Measurements from ENCODE around the gene ERRFI1. TPM values are rescaled to one million over a fixed set of nuclear protein-coding genes. Genes with fewer than 3 reads are reported as not detected.

ERRFI1 gene
- total RNA-seq, 5 donors from 2014 or later (not counting 1 experiment from before 2014, with no cell fraction given) = 1.5 to 3.8 (median 2.2) TPM

- H3K36me3 ChIP-seq (ENCODE audit: control insufficient read depth in 2 of 2, extremely low read depth in 1 of 2, insufficient read depth in 1 of 2, low read length in 1 of 2) = no peaks in the 10 kb centered on the region
- Mint-ChIP-seq H3K36me3 (no peaks in the 10 kb centered on the region), H3K27ac (no peak overlapping the region), H3K9me3 (no peaks in the 10 kb centered on the region), H3K4me3 (no peak overlapping the region), H3K4me1 (peaks cover 0 to 7% (median 2%) of the 10 kb centered on the region in 3 donors), H3K27me3 (peaks cover 13 to 25% of the 10 kb centered on the region in 2 donors)
- no peak overlapping the region for H3K4me3 ChIP-seq (ENCODE audit: control insufficient read depth in 1 of 2, extremely low read depth in 1 of 2, low read length in 1 of 2)
- CTCF ChIA-PET = interaction anchor here (0.5 to 2.5 kb wide), 17 partner anchors 8 to 1187 kb away, joined by 3 to 23 read pairs (median 4); partner anchors contain the start of gene SLC45A1 (in 1 of the 2)
- peak in 22 of 35 experiments; percentile 12 to 74 (median 32) for DNase-seq
- POLR2A ChIA-PET = interaction anchor here in 1 of 2 donors (0.6 kb wide), 1 partner anchor 182 kb away, joined by 5 read pairs; no protein-coding TSS in a partner anchor
- H3K9me3 ChIP-seq = no peaks in the 10 kb centered on the region
- no peak overlapping the region for H3K27ac ChIP-seq (ENCODE audit: low read length)
- H3K4me1 ChIP-seq (ENCODE audit: control insufficient read depth in 1 of 2, extremely low read depth in 1 of 2, insufficient read depth in 2 of 2, low read length in 2 of 2) = no peaks in the 10 kb centered on the region
- peak; percentile 55 to 65 (median 62) for ATAC-seq (replicated peaks in 1 of 4)
- WGBS (ENCODE audit: insufficient coverage) = 79% methylated on average over 2 of the region's 8 CpGs
- peaks cover 3 to 9% of the 10 kb centered on the region in 2 experiments for H3K27me3 ChIP-seq (replicated peaks in 1 of 2; ENCODE audit: control insufficient read depth in 2 of 2, extremely low read depth in 1 of 2, insufficient read depth in 2 of 2, low read length in 1 of 2)
Observed at GRCh38 chr1:8015036-8015808, 10.9 kb downstream of the ERRFI1 start.

- Histone ChIP-seq H3K9me3 (no peaks in the 10 kb centered on the region), H3K27ac (ENCODE audit: low read length) (no peak overlapping the region), H3K4me1 (ENCODE audit: control insufficient read depth in 1 of 2, extremely low read depth in 1 of 2, insufficient read depth in 2 of 2, low read length in 2 of 2) (no peaks in the 10 kb centered on the region), H3K4me3 (ENCODE audit: control insufficient read depth in 1 of 2, extremely low read depth in 1 of 2, low read length in 1 of 2) (no peak overlapping the region), H3K36me3 (ENCODE audit: control insufficient read depth in 2 of 2, extremely low read depth in 1 of 2, insufficient read depth in 1 of 2, low read length in 1 of 2) (no peaks in the 10 kb centered on the region), H3K27me3 (replicated peaks in 1 of 2; ENCODE audit: control insufficient read depth in 2 of 2, extremely low read depth in 1 of 2, insufficient read depth in 2 of 2, low read length in 1 of 2) (peaks cover 3 to 9% of the 10 kb centered on the region in 2 experiments)
- POLR2A ChIA-PET = interaction anchor here in 1 of 2 donors (0.6 kb wide), 1 partner anchor 183 kb away, joined by 5 read pairs; no protein-coding TSS in a partner anchor
- DNase-seq = no peak
- Mint-ChIP-seq H3K4me3 (no peak overlapping the region), H3K27ac (no peak overlapping the region), H3K27me3 (peaks cover 13 to 25% of the 10 kb centered on the region in 2 donors), H3K36me3 (no peaks in the 10 kb centered on the region), H3K4me1 (peaks cover 0 to 7% (median 2%) of the 10 kb centered on the region in 3 donors), H3K9me3 (no peaks in the 10 kb centered on the region)
- CTCF ChIA-PET = interaction anchor here (0.6 to 2.5 kb wide), 11 partner anchors 17 to 659 kb away, joined by 3 to 23 read pairs (median 7); partner anchors contain the start of gene SLC45A1 (in 1 of the 2)
- no peak for ATAC-seq (replicated peaks in 1 of 4)
- WGBS (ENCODE audit: insufficient coverage) = 88% methylated on average over 4 of the region's 10 CpGs
Observed at GRCh38 chr1:8014381-8014988, 11.6 kb downstream of the ERRFI1 start.

GRCh38 chr1:8013800-8014199 lies 12.3 kb downstream of the ERRFI1 start:
- no peak for ATAC-seq (replicated peaks in 1 of 4)
- no peak overlapping the region for H3K4me3 Mint-ChIP-seq
- H3K27me3 Mint-ChIP-seq = peaks cover 11 to 19% of the 10 kb centered on the region in 2 donors
- 85% methylated on average over 3 of the region's 6 CpGs for WGBS (ENCODE audit: insufficient coverage)
- CTCF ChIA-PET = interaction anchor here (0.6 to 2.5 kb wide), 3 partner anchors 41 to 337 kb away, joined by 3 to 23 read pairs (median 7); no protein-coding TSS in a partner anchor
- Histone ChIP-seq H3K27me3 (replicated peaks in 1 of 2; ENCODE audit: control insufficient read depth in 2 of 2, extremely low read depth in 1 of 2, insufficient read depth in 2 of 2, low read length in 1 of 2) (peaks cover 3 to 9% of the 10 kb centered on the region in 2 experiments), H3K27ac (ENCODE audit: low read length) (no peak overlapping the region), H3K4me3 (ENCODE audit: control insufficient read depth in 1 of 2, extremely low read depth in 1 of 2, low read length in 1 of 2) (no peak overlapping the region), H3K4me1 (ENCODE audit: control insufficient read depth in 1 of 2, extremely low read depth in 1 of 2, insufficient read depth in 2 of 2, low read length in 2 of 2) (no peaks in the 10 kb centered on the region), H3K9me3 (no peaks in the 10 kb centered on the region), H3K36me3 (ENCODE audit: control insufficient read depth in 2 of 2, extremely low read depth in 1 of 2, insufficient read depth in 1 of 2, low read length in 1 of 2) (no peaks in the 10 kb centered on the region)
- no peak for DNase-seq
- POLR2A ChIA-PET = no interaction called here
- no peaks in the 10 kb centered on the region for H3K36me3 Mint-ChIP-seq
- H3K4me1 Mint-ChIP-seq = peaks cover 0 to 7% (median 2%) of the 10 kb centered on the region in 3 donors
- no peak overlapping the region for H3K27ac Mint-ChIP-seq
- no peaks in the 10 kb centered on the region for H3K9me3 Mint-ChIP-seq

DNA sequence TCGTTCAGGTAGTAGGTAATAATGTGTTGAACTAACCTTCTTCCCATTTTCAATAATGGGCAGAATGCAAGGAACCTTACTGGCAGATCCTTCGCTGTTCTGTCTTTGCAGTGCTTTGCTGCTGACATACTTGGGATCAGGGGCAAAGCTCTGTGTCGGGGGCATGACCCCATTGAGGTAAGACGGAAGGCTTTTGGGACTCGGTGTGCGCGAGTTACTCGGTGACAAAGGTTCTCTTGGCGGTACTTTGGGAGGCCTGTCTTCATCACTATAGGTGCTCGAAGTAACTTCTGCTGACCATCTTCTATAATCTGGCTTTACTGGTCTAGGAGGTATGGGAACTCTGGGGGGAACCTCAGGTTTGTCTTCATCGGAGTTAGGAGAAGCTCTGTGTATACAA lies 12.7 kb downstream of the ERRFI1 start:
- H3K36me3 Mint-ChIP-seq = no peaks in the 10 kb centered on the region
- POLR2A ChIA-PET = no interaction called here
- CTCF ChIA-PET = interaction anchor here in 1 of 2 donors (1.2 to 2.4 kb wide), 2 partner anchors 301 to 337 kb away, joined by 5 to 7 read pairs; no protein-coding TSS in a partner anchor

GRCh38 chr1:8012955-8013354 lies 13.2 kb downstream of the ERRFI1 start:
- ATAC-seq (replicated peaks in 1 of 4) (no peak), DNase-seq (no peak)
- POLR2A ChIA-PET = no interaction called here
- Mint-ChIP-seq H3K4me3 (no peak overlapping the region), H3K36me3 (no peaks in the 10 kb centered on the region), H3K27me3 (peaks cover 8 to 13% of the 10 kb centered on the region in 2 donors), H3K4me1 (peaks cover 0 to 7% (median 2%) of the 10 kb centered on the region in 3 donors), H3K27ac (no peak overlapping the region), H3K9me3 (no peaks in the 10 kb centered on the region)
- Histone ChIP-seq H3K36me3 (ENCODE audit: control insufficient read depth in 2 of 2, extremely low read depth in 1 of 2, insufficient read depth in 1 of 2, low read length in 1 of 2) (no peaks in the 10 kb centered on the region), H3K4me1 (ENCODE audit: control insufficient read depth in 1 of 2, extremely low read depth in 1 of 2, insufficient read depth in 2 of 2, low read length in 2 of 2) (no peaks in the 10 kb centered on the region), H3K27me3 (replicated peaks in 1 of 2; ENCODE audit: control insufficient read depth in 2 of 2, extremely low read depth in 1 of 2, insufficient read depth in 2 of 2, low read length in 1 of 2) (peaks cover 3 to 9% of the 10 kb centered on the region in 2 experiments), H3K9me3 (no peaks in the 10 kb centered on the region), H3K27ac (ENCODE audit: low read length) (no peak overlapping the region), H3K4me3 (ENCODE audit: control insufficient read depth in 1 of 2, extremely low read depth in 1 of 2, low read length in 1 of 2) (no peak overlapping the region)
- CTCF ChIA-PET = interaction anchor here (1.2 to 1.5 kb wide), 2 partner anchors 301 to 339 kb away, joined by 4 to 5 read pairs; no protein-coding TSS in a partner anchor
- 100% methylated on average over 2 of the region's 4 CpGs for WGBS (ENCODE audit: insufficient coverage)

More for the DNA sequence above, 12.7 kb downstream of the ERRFI1 start:
- Mint-ChIP-seq H3K27ac (no peak overlapping the region), H3K4me1 (peaks cover 0 to 7% (median 2%) of the 10 kb centered on the region in 3 donors), H3K27me3 (peaks cover 9 to 17% of the 10 kb centered on the region in 2 donors), H3K4me3 (no peak overlapping the region), H3K9me3 (no peaks in the 10 kb centered on the region)
- Histone ChIP-seq H3K4me1 (ENCODE audit: control insufficient read depth in 1 of 2, extremely low read depth in 1 of 2, insufficient read depth in 2 of 2, low read length in 2 of 2) (no peaks in the 10 kb centered on the region), H3K4me3 (ENCODE audit: control insufficient read depth in 1 of 2, extremely low read depth in 1 of 2, low read length in 1 of 2) (no peak overlapping the region), H3K36me3 (ENCODE audit: control insufficient read depth in 2 of 2, extremely low read depth in 1 of 2, insufficient read depth in 1 of 2, low read length in 1 of 2) (no peaks in the 10 kb centered on the region), H3K27ac (ENCODE audit: low read length) (no peak overlapping the region), H3K27me3 (replicated peaks in 1 of 2; ENCODE audit: control insufficient read depth in 2 of 2, extremely low read depth in 1 of 2, insufficient read depth in 2 of 2, low read length in 1 of 2) (peaks cover 3 to 9% of the 10 kb centered on the region in 2 experiments), H3K9me3 (no peaks in the 10 kb centered on the region)
- DNase-seq = no peak
- no peak for ATAC-seq (replicated peaks in 1 of 4)
- 92% methylated on average over 4 of the region's 11 CpGs for WGBS (ENCODE audit: insufficient coverage)
